ENCODE data around the gene ST6GAL2.

The ST6GAL2 gene

GRCh38 chr2:106797494-106797893, 88.5 kb downstream of the ST6GAL2 start:
- no peak for DNase-seq (ENCODE audit: low read depth)
- TF ChIP-seq, protein P1, sequence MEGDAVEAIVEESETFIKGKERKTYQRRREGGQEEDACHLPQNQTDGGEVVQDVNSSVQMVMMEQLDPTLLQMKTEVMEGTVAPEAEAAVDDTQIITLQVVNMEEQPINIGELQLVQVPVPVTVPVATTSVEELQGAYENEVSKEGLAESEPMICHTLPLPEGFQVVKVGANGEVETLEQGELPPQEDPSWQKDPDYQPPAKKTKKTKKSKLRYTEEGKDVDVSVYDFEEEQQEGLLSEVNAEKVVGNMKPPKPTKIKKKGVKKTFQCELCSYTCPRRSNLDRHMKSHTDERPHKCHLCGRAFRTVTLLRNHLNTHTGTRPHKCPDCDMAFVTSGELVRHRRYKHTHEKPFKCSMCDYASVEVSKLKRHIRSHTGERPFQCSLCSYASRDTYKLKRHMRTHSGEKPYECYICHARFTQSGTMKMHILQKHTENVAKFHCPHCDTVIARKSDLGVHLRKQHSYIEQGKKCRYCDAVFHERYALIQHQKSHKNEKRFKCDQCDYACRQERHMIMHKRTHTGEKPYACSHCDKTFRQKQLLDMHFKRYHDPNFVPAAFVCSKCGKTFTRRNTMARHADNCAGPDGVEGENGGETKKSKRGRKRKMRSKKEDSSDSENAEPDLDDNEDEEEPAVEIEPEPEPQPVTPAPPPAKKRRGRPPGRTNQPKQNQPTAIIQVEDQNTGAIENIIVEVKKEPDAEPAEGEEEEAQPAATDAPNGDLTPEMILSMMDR (IDR thresholded peaks at IDR 0.05; ENCODE audit: low read length, missing control alignments): no peak
- no peak overlapping the region for H3K4me3 ChIP-seq (replicated peaks; ENCODE audit: low read depth, low read length)

- DNase-seq (ENCODE audit: low read depth): no peak
- TF ChIP-seq, protein P1 (IDR thresholded peaks at IDR 0.05; ENCODE audit: low read length, missing control alignments): no peak
- no peak overlapping the region for H3K4me3 ChIP-seq (replicated peaks; ENCODE audit: low read depth, low read length)
Measured at GRCh38 chr2:106792671-106793070, 93.3 kb downstream of the ST6GAL2 start.

GRCh38 chr2:106789185-106789584, 96.8 kb downstream of the ST6GAL2 start:
- H3K4me3 ChIP-seq (replicated peaks; ENCODE audit: low read depth, low read length): no peak overlapping the region
- TF ChIP-seq, protein P1 (IDR thresholded peaks at IDR 0.05; ENCODE audit: low read length, missing control alignments): no peak
- no peak for DNase-seq (ENCODE audit: low read depth)

DNA sequence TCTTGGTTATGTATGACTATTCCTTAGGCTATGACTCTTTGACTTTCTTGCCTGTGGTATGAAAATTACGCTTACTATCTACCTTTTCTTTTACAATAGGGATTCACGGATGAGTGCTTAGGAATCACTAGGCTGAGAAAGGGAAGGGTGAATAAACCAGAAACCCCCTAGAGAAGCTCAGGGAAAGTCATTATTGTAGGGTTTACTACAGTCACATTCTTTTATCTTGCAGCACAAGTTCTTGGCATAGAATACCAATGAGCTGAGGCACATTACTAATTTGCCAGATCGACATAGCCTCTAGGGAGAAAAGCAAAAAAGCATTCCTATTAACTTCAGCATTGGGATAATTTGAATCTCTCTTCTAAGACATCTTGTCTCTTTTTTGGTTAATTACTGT, 103.3 kb downstream of the ST6GAL2 start:
- TF ChIP-seq, protein P1 (IDR thresholded peaks at IDR 0.05; ENCODE audit: low read length, missing control alignments): no peak
- H3K4me3 ChIP-seq (replicated peaks; ENCODE audit: low read depth, low read length): no peak overlapping the region
- DNase-seq (ENCODE audit: low read depth): no peak

GRCh38 chr2:106781196-106781595, 104.8 kb downstream of the ST6GAL2 start:
- no peak overlapping the region for H3K4me3 ChIP-seq (replicated peaks; ENCODE audit: low read depth, low read length)
- TF ChIP-seq, protein P1 (IDR thresholded peaks at IDR 0.05; ENCODE audit: low read length, missing control alignments): no peak
- DNase-seq (ENCODE audit: low read depth): no peak

GRCh38 chr2:106771811-106772210, 114.2 kb downstream of the ST6GAL2 start:
- DNase-seq (ENCODE audit: low read depth): no peak
- TF ChIP-seq, protein P1 (IDR thresholded peaks at IDR 0.05; ENCODE audit: low read length, missing control alignments): no peak
- H3K4me3 ChIP-seq (replicated peaks; ENCODE audit: low read depth, low read length): no peak overlapping the region

GRCh38 chr2:106770986-106771385, 115.0 kb downstream of the ST6GAL2 start:
- TF ChIP-seq, protein P1 (IDR thresholded peaks at IDR 0.05; ENCODE audit: low read length, missing control alignments): no peak
- H3K4me3 ChIP-seq (replicated peaks; ENCODE audit: low read depth, low read length): no peak overlapping the region
- DNase-seq (ENCODE audit: low read depth): no peak
